ENCODE results near the gene ACTR8. TPM values are rescaled to one million over a fixed set of nuclear protein-coding genes. Genes with fewer than 3 reads are reported as not detected.
"Not testable (repeated sequence)": the region's sequence is repeated elsewhere in the genome, so short reads cannot be mapped to it uniquely, and the experiment has no call there.

The ACTR8 gene
- total RNA-seq: 27.7 TPM

GRCh38 chr3:53881691-53882593 is at the start of gene ACTR8:
TSS of gene ACTR8 (minus strand) at chr3:53882152. CDS start at chr3:53882101, 51 bp downstream.
- peak; percentile 80 for DNase-seq

- not testable (repeated sequence) for DNase-seq
These were observed 45.4 kb upstream of the ACTR8 start for GRCh38 chr3:53927208-53927872.

GRCh38 chr3:53921296-53921695 is 39.3 kb upstream of the ACTR8 start:
- no peak for DNase-seq

- no peak for DNase-seq
These were observed 37.8 kb upstream of the ACTR8 start for GRCh38 chr3:53919741-53920140.

GRCh38 chr3:53913401-53913800 is 31.4 kb upstream of the ACTR8 start:
- no peak for DNase-seq

GRCh38 chr3:53902711-53903110 is 20.8 kb upstream of the ACTR8 start:
- DNase-seq: no peak

- no peak for DNase-seq
These were observed 20.1 kb upstream of the ACTR8 start for GRCh38 chr3:53902067-53902466.

GRCh38 chr3:53900666-53901331 is 18.8 kb upstream of the ACTR8 start:
- no peak for DNase-seq

- no peak for DNase-seq
These were observed 17.8 kb upstream of the ACTR8 start for GRCh38 chr3:53899750-53900149.

- peak; percentile 41 for DNase-seq
These were observed 10.3 kb upstream of the ACTR8 start for GRCh38 chr3:53892286-53892637.

GRCh38 chr3:53891497-53892285 is 9.7 kb upstream of the ACTR8 start, which contains the start of gene SELENOK:
TSS of gene SELENOK (minus strand) at chr3:53891859.
- DNase-seq: peak; percentile 99

GRCh38 chr3:53890726-53891475 is 8.9 kb upstream of the ACTR8 start:
- peak; percentile 40 for DNase-seq

- no peak for DNase-seq
These were observed 6.3 kb upstream of the ACTR8 start for GRCh38 chr3:53888232-53888631.

GRCh38 chr3:53887446-53887845 is 5.5 kb upstream of the ACTR8 start:
- DNase-seq: no peak

GRCh38 chr3:53885239-53885638 is 3.3 kb upstream of the ACTR8 start:
- no peak for DNase-seq

GRCh38 chr3:53884623-53885022 is 2.7 kb upstream of the ACTR8 start:
- DNase-seq: no peak

- DNase-seq: no peak
These were observed 1.1 kb upstream of the ACTR8 start for GRCh38 chr3:53883008-53883407.

- DNase-seq: no peak
These were observed 1.3 kb downstream of the ACTR8 start for GRCh38 chr3:53880396-53881345.

GRCh38 chr3:53865732-53866499 is 16.0 kb downstream of the ACTR8 start:
- DNase-seq: no peak
